HG03571 (cell line): ENCODE measurements around the gene BCAS1.
"Not testable (repeated sequence)": the region's sequence is repeated elsewhere in the genome, so short reads cannot be mapped to it uniquely, and the experiment has no call there.

Experiments used
- ATAC-seq: cut with Tn5 transposase; IDR thresholded peaks from one replicate; pipeline ENCODE4 v1.9.1; 2021; ENCODE audit not compliant: unreplicated experiment

Gene BCAS1

GRCh38 chr20:53990768-53991450, 79.5 kb downstream of the BCAS1 start:
- ATAC-seq, result no peak

DNA sequence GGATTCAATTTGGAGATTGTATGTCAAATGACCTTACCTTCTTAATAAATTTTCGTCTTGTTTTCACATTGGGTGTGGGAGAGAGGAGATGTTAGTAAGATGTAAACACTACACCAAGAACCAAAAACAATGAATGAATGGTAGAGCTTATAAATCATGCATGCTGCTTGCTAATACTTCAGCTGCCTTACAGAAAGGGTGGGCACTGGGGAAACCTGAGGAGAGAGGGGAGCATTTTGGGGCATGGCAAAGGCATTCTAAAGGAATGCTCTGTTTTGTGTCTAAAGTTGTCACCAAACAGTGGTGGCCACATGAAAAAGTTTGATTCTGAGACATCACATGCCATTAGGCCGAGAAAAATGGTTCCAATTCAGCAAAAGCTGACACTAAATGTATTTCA, 80.4 kb downstream of the BCAS1 start:
- no peak for ATAC-seq

DNA sequence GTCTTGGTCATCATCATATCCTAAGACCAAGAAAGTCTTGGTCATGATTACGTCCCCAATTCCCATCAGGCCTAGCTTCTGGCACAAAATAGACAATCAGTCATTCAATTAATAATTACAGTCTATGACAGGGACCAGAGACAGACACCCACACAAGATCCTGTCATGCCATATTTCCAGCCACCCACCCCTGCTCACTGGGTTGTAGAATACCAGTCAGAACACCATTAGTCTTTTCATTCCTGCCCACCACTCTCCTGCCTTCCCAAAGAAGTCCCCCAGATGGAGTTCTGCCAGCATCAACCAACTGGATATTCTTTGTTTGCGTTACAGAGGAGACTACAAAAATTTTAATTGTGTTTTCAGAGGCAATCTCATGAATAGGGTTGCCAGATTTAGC, 81.0 kb downstream of the BCAS1 start:
- ATAC-seq, result no peak

- ATAC-seq, result no peak
Observed at GRCh38 chr20:53986037-53986650, 84.2 kb downstream of the BCAS1 start.

- ATAC-seq, result no peak
Observed at GRCh38 chr20:53985150-53985518, 85.3 kb downstream of the BCAS1 start.

DNA sequence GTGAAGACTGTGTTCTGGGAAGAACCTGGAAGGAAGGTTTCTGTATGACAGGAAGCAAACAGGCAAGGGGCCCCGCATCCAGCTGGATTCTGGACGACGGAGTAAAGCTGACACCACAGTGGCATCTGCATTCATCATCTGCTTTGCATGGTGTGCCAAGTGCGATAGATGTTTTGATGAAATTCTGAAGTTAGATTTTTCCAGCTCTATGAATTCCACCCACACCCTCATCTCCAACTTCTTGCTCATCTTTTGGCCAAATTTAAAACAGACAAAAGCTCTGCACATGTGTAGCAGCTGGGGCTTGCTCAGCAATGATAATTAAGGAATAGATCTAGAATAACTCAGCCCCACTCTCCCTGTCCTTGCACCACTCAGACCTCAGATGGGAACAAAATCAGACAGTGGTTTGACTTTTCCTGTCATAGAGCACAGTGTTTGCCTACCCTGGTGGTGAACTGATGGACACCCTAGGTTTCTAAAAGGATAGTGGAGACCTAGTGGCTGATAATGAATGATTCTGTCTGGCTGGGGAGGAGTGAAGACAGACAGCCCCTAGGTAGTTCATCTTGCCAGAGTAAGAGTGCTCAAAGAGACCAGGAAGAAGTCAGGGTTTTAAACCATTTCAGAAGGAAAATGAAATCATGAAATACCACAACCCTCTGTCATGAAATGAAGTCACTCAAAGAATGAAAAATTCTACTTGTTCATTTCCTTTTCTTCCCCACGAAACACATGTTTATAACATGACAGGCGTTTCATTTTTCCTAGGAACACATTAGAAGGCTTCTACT, 85.8 kb downstream of the BCAS1 start:
- no peak for ATAC-seq

- ATAC-seq, result no peak
Observed at GRCh38 chr20:53983401-53983800, 87.0 kb downstream of the BCAS1 start.

- ATAC-seq, result no peak
Observed at GRCh38 chr20:53982624-53983023, 87.8 kb downstream of the BCAS1 start.

DNA sequence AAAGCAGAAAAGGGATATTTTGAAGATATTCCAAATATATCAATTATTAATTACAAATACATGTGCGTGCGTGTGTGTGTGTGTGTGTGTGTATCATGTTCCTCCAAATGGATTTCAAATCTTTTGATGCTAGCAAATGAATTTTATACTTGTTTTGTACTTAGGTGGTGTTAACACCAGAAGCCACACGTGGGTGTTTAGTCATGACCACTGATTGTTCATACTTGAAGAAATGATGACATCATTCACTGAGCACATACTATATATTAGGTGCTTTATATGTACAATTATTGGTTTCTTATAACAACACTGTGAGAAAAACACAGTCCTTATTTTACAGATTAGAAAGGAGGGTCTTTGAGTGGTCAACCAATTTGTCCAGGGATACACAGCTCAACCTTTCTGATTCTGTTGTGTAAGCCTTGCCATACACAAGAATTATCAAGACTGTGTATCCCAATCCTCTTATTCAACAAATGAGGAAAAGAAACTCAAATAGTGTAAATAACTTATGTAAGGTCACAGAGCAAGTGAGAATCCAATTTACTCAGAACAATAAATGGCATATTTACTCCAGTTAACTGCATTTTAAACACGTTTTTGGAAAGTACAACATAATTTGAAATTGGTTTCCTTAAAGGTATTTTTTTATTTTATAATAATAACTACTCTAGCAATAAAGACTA, 88.5 kb downstream of the BCAS1 start:
- ATAC-seq, result no peak

- ATAC-seq, result no peak
Observed at GRCh38 chr20:53981130-53981529, 89.3 kb downstream of the BCAS1 start.

DNA sequence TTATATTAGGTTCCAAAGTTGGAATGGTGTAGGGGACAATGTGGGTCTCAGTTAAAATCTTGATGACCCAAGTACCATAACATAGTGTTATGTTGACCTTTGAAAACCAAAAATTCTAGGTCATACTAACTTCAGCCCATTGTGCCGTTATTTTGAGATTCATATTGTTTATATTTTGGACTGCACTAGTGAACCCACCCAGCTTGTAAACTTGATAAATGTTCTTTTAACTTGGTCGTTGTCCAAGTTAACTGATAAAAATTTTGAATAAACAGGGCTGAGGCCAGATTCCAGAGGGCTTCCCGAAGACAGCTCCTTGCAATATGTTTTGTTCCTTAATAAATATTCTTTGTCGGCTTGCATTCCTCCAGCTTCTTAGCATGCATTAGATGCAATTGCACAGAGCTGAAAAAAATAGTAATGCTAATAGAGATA, 90.3 kb downstream of the BCAS1 start:
- ATAC-seq, result no peak

DNA sequence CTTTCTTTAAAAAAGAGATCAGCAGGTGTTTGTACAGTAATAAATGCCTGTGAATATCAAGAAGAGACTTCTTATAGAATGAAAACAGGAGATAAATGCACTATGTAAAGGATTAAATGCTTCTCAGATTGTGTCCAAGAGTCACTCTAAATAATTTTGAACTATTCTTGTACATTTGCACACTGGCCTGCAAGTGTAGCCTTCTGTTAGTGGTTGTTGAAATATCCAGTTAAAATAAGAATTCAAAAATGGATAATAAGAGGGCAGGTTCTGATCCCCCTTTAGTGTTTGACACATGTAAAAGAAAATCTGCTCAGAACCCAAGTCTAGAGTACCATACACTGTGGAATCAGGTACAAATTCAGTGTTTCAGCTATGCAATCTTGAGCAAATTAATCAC, 91.9 kb downstream of the BCAS1 start:
- ATAC-seq, result no peak

- no peak for ATAC-seq
Observed at GRCh38 chr20:53977391-53977790, 93.0 kb downstream of the BCAS1 start.

GRCh38 chr20:53975761-53976160, 94.6 kb downstream of the BCAS1 start:
- no peak for ATAC-seq

GRCh38 chr20:53974785-53975555, 95.4 kb downstream of the BCAS1 start:
- no peak for ATAC-seq

GRCh38 chr20:53973882-53974281, 96.5 kb downstream of the BCAS1 start:
- not testable (repeated sequence) for ATAC-seq

- no peak for ATAC-seq
Observed at GRCh38 chr20:53972179-53972578, 98.2 kb downstream of the BCAS1 start.

GRCh38 chr20:53971096-53971683, 99.2 kb downstream of the BCAS1 start:
- ATAC-seq, result no peak

DNA sequence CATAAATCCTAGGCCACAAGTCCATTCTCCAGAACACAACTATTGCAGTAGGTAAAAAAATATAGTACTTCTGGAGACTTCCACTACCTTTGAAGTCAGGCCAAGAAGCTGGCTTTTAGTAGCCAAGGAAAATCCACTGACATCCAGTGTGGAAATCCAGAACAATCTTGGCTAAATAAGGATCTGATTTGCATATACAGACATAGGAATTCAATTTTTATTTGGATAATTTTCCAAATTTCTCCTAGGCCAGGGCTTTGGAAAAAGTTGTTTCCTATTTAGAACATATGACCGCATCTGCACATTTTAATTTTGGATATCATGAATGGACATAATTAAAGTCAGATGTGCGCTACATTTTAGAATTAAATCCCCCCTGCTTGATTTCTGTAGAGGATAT, 100.2 kb downstream of the BCAS1 start:
- no peak for ATAC-seq

DNA sequence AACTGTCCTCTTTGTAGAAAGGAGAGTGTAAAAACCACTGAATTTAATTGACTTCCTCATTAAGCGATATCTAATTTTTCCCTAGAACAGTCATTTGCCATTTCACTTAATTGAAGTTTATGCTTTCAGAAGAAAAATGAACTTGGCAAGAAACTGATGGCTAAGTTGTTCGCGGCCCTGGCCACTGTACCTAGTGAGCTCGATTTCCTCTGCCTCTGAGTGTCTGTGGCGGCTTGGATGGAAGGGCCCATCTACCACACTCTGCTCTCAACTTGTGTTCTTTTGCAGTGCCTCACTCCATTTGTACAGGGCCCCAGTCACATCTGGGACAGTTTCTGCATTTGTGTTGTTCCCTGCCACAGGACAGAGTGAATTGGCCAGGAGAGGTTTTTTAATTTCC, 102.9 kb downstream of the BCAS1 start:
- no peak for ATAC-seq
